ENCODE measurements around the gene ATP5PO.
A peak's percentile ranks its signal among the peaks of the same experiment; 100 is the strongest.
"Not testable (repeated sequence)": the region's sequence is repeated elsewhere in the genome, so short reads cannot be mapped to it uniquely, and the experiment has no call there.

The ATP5PO gene

DNA sequence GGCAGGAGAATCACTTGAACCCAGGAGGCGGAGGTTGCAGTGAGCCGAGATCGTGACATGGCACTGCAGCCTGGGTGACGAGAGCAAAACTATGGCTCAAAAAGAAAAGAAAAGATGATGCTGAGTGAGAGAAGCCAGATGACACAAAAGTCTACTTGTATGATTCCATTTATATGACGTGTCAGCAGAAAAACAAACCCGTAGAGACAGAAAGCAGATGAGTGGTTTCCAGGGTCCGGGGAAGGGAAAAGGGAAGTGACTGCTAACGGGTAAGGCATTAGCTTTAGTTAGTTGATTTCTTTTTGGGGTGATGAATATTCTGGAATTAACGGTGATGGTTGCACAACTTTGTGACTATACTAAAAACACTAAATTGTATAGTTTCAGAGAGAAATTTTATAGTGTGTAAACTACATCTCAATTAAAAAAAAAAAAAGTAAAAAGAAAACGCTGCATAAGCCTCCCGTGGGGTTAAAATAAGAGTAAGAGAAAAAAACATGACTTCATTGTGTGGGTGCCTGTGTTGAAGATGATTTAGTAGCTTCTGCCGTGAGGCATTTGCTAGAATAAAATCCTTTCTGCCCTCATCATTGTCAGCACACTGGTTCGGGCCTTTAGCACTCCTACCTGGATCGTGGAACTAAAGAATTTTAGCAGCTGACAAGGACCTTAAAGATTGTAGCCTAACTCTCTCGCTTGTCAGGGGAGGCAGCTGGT, 24.7 kb upstream of the ATP5PO start:
- no peak for DNase-seq

DNA sequence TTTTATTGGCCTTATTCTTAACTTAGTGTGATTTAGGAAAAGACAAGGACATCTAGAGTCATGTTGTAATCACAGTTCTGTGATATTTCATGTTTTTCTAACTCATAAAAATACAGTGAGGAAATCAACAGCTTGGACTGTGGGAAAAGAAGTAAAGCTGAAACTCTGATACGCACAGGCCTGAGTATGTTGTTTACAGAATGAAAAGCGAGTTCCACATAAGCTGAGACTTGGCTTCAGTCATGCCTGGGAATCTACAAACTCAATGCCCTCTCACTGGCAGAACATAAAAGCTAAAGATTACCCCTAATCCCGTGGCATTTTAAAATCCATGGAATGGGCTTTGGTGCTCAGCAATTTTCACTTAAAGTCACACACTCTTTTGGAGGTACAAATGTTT, 23.6 kb upstream of the ATP5PO start:
- no peak for DNase-seq

GRCh38 chr21:33938381-33938780, 22.8 kb upstream of the ATP5PO start:
- no peak for DNase-seq

- DNase-seq, result no peak
Observed at GRCh38 chr21:33937931-33938339, 22.3 kb upstream of the ATP5PO start.

GRCh38 chr21:33937146-33937545, 21.5 kb upstream of the ATP5PO start:
- DNase-seq, result no peak

GRCh38 chr21:33936301-33937038, 20.9 kb upstream of the ATP5PO start:
- DNase-seq, result no peak

DNA sequence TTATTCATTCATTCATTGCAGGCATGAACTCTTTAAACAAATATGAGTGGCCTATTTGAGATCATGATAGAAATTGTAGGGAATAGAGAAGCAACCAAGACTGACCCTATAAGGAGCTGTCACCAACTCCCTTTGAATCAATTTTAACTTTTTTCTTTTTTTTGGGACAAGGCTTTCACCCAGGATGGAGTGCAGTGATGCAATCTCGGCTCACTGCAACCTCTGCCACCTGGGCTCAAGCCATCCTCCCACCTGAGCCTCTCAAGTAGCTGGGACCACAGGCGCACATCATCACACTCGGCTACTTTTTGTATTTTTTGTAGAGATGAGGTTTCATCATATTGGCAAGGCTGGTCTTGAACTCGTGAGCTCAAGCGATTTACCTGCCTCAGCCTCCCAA, 17.1 kb upstream of the ATP5PO start:
- DNase-seq, result no peak

GRCh38 chr21:33931799-33932390, 16.3 kb upstream of the ATP5PO start:
- no peak for DNase-seq

- DNase-seq, result not testable (repeated sequence)
Observed at GRCh38 chr21:33931052-33931798, 15.6 kb upstream of the ATP5PO start.

DNA sequence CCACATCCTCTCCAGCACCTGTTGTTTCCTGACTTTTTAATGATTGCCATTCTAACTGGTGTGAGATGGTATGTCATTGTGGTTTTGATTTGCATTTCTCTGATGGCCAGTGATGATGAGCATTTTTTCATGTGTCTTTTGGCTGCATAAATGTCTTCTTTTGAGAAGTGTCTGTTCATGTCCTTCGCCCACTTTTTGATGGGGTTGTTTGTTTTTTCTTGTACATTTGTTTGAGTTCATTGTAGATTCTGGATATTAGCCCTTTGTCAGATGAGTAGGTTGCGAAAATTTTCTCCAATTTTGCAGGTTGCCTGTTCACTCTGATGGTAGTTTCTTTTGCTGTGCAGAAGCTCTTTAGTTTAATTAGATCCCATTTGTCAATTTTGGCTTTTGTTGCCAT, 10.6 kb upstream of the ATP5PO start:
- not testable (repeated sequence) for DNase-seq

GRCh38 chr21:33924766-33925100, 9.1 kb upstream of the ATP5PO start:
- no peak for DNase-seq

- DNase-seq, result peak; percentile 58
Observed at GRCh38 chr21:33924079-33924765, 8.6 kb upstream of the ATP5PO start.

GRCh38 chr21:33917421-33917820, 1.8 kb upstream of the ATP5PO start:
- no peak for DNase-seq

DNA sequence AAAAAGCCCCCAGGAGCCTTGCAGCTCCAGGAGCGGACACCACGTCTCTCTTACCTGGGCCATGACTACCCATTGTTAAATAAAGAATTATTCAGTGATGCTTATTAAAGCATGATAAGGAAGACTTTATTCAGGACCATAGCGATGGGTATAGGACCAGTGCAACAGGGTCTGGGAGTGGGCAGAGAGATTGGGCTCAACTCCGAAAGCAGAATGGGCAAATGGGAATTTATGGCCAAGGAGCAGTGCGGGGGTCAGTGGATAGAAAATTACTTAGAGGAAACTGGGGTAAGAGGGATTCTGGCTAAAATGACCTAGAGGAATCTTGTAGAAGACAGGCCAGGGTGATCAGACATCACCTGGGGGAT, 580 bp upstream of the ATP5PO start:
- DNase-seq, result no peak

GRCh38 chr21:33914188-33914587, 1.4 kb downstream of the ATP5PO start:
- no peak for DNase-seq

DNA sequence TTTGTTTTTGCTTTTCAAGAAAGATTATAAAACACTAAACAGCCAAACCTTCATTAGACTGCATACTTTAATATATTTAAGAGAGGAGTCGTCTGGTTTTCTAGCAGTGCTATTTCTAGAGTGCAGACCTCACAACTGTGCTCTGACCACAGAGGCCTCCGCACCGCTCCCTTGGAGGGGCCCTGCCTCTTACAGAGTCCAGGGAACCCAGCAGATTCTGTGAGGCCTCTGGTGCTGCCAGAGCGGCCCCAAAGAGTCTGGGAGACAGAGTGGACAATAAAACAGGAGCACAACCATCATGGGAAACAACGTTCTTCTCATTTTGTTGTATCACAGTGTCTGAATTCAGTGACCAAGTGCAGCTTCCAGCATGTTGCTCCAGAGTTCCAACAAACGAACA, 5.8 kb downstream of the ATP5PO start:
- DNase-seq, result no peak

DNA sequence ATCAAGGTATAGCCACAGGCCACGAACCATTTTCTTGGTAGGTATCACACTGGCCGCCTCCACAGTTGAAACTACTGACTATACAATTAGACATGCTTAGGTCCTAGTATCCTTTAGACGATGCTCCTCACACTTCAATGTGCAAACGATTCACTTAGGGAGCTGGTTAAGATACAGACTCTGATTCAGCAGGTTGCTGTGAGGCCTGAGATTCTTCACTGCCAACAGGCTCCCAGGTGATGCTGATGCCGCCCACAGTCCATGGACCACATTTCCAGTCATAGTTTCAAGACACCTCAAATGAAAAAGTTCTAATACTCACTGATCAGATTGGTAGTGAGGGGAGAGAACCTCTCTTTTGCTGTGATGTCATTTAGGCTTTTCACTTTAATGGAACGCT, 6.8 kb downstream of the ATP5PO start:
- DNase-seq, result no peak

- DNase-seq, result no peak
Observed at GRCh38 chr21:33904041-33904440, 11.6 kb downstream of the ATP5PO start.

DNA sequence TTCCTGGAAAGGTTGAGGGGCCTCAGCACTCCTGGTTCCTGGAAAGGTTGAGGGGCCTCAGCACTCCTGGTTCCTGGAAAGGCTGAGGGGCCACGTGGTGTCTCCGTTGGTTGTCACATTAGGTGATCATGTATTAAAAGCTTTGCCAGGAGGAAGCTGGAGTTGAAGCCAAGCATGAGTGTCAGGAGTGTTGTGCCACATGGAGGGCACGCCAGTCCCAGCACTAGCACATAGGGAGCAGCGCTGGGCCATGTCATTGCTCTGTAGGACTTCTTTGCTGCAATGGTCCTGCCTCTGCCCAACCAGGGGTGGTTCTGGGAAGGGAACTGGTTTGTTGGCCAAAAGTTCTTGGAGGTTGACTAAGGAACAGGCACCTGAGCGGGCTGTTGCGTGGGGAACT, 13.3 kb downstream of the ATP5PO start:
- DNase-seq, result no peak

DNA sequence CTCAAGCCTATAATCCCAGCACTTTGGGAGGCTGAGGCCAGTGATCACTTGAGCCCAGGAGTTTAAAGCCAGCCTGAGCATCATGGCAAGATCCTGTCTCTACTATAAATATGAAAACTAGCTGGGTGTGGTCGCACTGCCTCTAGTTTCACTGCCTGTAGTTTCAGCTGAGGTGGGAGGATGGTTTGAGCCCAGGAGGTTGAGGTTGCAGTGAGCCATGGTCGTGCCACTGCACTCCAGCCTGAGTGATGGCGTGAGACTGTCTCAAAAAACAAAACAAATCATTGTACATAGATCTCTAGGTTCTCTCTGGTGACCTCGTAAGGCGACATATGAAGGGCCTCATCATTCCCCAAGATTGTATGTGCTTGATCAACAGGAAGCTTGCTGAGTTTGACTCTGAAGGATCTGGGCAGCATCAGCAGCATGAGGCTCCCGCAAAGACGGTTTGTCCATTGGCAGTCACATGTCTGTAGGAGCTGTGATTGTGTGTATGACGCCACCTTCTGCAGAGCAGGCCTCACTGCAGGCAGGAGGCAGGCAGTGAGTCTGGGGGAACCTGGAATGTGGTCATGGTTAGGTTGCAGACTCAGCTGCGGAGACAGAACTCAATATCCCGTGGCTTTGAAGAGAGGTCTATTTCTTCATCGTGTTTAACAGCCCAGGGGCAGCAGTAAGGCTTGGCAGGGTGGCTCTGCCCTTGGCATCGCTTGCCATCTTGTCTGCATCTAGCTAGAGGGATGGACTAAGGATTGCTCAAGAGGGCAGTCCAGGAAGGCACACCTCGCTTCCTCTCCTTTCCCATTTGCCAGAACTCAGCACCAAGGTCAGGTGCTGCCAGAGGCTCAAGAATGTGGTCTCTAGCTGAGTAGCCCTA, 14.0 kb downstream of the ATP5PO start:
- DNase-seq, result no peak

DNA sequence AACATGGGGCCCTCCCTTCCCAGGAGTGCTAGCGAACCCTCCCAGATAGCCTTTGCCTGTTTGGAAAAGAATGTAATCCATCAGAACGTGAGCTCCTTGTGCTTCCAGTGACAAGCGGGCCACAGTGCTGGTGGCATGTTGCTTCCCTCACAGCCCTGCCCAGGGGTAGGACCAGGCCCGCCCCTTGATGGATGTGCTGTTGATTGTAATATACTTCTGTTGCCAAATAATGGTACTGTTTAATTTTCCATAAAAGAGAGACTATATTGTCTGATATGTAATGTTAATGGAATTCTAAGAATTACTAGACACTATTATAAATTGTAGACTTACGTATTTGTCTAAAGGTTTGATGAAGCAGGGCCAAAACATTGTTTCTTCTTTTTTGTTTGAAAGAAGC, 16.4 kb downstream of the ATP5PO start:
- DNase-seq, result no peak

- DNase-seq, result no peak
Observed at GRCh38 chr21:33898586-33898985, 17.0 kb downstream of the ATP5PO start.

All from amniotic stem cell (primary cell).